Inferior parietal cortex (tissue), 1 donor: ENCODE results near the gene NAA10.
A peak's percentile ranks its signal among the peaks of the same experiment; 100 is the strongest.
"Not testable (repeated sequence)": the region's sequence is repeated elsewhere in the genome, so short reads cannot be mapped to it uniquely, and the experiment has no call there.

Source experiments
- DNase-seq: peaks from one replicate; pipeline ENCODE4 v3.0.0-alpha.2; 2016; ENCODE audit errors: extremely low spot score

The NAA10 gene

DNA sequence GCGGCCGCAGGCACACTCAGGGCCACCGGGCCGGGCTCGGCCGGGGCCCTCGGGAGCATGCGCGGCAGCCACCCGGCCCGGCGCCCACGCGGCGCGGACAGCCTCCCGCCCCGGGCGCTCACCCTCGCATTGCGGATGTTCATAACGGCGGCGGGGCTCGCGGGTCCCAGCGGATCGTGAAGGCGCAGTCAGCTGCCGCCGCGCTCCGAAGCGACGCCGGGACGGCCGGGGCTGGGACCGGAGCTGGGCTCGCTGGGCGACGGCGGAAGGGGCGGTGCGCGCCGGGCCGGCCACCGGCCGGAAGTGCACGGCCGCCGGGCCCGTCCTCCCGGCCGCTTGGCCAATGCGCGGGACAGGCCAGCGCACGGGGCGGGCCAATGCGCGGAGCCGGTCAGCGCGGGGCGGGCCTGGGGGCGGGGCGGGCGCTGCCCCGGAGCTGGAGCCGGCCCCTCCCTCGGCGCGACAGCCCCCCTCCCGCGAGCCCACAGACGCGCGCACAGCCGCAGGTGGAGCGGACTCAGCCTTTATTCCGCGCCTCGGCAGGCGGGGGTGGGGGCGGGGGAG is at the start of gene NAA10:
NAA10 (minus strand) TSS at position 276 of the 564 bp plus-strand sequence; CDS start at position 143, 133 bp downstream.
- peak; percentile 37 for DNase-seq

DNA sequence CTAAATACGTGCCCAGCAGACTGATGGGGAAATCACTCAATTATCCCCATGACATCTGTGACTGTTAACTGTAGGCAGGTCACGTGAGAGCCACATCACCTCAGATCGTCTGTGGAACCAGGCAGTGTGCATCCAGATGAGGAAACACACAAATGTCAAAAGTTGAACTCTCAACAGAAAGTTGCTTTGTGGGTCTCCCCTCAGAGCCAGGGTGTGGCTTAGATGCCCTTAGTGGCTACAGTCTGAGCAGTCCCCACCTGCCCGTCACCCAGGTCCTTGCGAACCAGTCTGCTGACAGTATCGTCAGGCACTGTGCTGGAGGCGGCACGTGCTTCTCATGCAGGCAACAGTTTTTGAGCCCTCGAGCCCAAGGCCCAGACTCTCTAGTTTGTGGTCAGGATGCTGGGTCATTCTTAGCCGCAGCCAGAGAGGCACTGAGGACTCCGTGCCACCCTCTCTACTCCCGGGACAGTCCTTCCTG is 48.5 kb upstream of the NAA10 start:
- DNase-seq: no peak

DNA sequence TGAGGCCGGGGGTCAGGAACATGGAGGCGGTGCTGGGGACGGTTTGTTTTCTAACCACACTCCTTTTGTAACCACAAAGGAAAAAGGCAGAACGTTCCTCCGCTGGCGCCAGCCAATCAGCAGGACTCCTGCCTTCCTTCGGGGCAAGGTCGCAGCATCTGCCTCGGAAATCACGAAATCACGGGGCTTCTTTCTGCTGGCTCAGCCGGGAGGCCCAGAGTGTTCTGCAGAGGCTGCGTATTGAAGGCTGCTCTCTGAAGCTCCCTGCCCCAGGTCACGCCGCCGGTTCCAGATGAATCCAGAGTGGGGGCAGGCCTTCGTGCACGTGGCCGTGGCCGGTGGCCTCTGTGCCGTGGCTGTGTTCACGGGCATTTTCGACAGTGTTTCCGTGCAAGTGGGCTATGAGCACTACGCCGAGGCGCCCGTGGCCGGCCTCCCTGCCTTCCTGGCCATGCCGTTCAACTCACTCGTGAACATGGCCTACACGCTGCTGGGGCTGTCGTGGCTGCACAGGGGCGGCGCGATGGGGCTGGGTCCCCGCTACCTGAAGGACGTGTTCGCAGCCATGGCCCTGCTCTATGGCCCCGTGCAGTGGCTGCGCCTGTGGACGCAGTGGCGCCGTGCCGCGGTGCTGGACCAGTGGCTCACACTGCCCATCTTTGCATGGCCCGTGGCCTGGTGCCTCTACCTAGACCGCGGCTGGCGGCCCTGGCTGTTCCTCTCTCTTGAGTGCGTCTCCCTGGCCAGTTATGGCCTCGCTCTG is 47.1 kb upstream of the NAA10 start:
- DNase-seq: no peak

DNA sequence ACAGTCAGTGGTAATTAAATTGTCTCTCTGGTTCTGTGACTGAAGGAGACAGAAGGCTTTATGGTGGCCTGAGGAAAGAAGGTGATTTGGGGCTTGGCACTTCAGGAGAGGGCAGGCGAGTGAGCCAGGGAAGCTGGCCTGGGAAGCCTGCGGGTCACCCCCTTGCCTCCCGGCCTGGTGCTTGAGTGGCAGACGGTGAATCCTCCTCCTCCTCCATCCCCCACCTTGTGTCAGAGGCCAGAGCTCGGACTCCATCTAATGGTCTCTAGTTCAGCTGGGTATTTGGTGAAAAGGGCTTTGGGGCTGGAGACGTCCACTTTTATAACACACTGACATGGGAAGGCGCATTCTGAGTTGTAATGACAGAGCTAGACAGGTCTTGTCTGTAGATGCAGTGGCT is 46.4 kb upstream of the NAA10 start:
- no peak for DNase-seq

DNA sequence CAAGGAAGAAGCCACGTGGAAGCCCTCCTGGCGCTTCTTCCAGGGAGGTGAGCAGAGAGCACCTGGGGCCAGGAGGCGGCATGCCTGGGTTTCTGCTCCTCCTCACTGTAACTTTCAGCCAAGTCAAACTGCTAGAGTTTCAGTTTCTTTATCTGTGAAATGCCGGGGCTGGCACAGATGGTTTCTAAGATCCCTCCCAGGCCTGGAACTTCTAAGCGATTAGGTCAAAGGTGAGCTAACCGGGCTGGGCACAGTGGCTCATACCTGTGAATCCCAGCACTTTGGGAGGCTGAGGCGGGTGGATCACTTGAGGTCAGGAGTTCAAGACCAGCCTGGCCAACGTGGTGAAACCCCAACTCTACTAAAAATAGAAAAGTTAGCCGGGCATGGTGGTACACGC is 45.6 kb upstream of the NAA10 start:
- DNase-seq: not testable (repeated sequence)

DNA sequence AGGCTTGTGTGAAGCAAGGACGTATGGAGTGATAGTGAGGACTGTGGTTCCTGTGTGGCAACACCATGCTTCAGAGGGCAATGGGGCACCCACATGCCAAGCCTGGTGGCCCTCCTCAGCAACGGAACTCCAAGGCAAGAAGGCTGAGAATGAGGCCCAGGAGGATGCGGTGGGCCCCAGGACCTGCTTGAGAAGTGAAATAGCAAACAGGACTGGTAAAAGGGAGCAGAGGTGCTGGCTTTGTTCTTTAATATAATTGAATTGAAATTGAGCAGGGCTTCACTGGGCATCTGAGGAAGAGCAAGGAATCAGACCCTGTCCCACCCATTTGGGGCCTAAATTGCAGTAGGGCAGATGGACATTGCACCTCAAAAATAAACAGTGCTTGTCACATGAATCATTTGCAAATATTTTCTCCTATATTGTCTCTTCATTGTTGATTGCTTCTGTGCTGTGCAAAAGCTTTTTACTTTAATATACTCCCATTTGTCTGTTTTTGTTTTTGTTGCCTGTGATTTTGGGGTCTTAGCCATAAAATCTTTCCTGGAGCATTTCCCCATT is 40.0 kb upstream of the NAA10 start:
- DNase-seq: no peak

DNA sequence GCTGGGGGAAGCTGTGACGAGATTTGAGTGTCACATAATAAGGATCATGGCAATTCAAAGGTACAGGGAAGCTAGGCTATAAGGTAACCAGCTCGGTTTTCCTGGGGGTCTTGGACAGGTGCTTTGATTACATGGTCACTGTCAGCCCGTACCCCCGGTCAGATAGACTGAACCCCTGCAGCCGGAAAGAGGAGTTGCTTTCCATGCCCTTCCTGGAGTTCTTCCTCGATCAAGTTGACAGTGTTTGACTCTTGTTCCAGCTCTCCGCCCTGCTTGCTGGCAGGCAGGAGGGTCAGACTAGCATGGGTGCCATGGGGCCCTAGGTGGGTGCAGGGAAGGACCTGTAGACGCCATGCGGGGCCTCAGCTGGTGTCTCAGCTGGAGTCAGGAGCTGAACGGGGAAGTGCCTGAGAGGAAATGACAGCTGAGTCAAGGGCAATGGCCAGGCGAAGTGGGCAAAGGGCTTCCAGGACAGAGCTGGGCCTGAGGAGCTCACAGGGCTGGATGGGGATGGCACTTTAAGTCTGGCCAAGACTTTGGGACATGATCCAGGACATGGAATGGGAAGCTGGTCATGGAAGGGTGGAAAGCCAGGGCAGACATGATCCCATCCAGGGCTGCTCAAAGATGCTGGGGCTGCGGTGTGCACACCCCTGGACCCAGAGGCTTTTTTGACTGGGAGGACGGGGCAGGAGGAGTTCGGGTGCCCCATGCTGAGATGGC is 39.3 kb upstream of the NAA10 start:
- DNase-seq: no peak

DNA sequence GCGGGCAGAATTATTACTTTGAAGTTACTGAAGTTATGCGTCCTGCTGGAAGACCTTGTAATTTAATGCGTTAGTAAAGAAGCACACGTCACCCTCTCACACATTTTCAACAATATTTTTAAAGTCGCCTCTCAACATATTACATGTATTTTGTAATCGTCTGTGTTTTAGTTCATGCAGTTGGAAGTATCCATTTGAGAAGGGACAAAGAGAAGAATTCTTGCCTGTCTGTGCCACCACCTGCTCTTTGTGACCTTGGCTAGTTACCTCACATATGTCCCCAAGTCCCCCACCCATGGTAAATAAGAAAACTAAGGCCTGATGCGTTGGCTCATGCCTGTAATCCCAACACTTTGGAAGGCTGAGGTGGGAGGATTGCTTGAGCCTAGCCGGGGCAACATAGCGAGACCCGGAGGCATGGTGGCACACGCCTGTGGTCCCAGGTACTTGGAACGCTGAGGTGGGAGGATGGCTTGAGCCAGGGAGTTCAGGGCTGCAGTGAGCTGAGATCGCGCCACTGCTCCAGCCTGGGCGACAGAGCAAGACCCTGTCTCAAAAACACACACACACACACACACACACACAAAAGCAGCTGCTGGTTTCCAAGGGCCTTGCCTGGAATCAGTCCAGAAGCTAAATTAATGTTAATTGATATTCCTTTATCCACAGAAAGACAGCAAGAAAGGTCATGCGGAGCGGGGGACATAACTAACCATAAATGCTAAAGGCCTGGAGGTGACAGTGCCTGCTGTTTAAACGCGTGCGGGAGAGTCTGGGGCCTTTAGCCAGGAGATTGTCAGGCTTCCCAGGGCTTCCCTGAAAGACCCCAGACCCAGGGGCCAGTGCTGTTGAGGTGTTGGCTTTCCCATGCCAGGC is 38.5 kb upstream of the NAA10 start:
- DNase-seq: no peak

DNA sequence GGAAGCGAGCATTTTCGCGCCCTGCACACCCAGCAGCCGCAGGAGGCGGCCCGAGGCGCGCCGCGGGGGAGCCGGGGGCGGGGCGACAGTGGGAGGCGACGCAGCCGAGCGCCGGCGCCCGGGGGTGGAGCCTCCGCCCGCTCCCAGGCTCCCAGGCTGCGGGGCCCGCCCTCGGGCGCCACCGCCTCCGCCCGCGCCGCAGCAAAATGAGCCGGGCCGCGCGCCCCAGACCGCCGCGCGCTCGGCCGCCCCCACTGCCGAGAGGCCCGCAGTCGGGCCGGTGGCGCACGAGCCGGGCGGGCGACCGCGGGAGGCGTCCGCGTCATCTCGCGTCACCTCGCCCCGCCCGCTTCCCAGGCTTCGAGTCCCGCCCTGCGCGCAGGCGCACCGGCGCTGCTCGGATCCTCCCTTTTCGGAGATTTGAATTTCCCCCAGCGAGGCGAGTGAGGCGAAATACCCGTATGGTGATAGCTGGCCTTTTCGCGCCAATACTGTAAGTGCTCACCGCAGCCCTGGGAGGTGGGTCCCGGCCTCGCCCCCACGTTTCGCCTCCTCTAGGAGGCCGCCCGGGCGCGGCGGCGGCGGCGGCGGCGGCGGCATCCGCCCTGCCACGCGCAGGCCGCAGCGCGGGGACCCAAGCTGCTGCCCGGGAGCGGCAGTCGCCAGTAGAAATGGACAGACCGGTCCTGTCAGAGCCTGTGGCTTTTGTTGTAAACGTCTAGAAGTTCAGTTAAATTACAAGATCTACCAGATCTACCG is 37.7 kb upstream of the NAA10 start, which contains the start of gene TMEM187:
TMEM187 (plus strand) TSS at position 387 of the 759 bp plus-strand sequence. CDS start 9,309 bp downstream, outside the sequence.
- peak; percentile 85 for DNase-seq

DNA sequence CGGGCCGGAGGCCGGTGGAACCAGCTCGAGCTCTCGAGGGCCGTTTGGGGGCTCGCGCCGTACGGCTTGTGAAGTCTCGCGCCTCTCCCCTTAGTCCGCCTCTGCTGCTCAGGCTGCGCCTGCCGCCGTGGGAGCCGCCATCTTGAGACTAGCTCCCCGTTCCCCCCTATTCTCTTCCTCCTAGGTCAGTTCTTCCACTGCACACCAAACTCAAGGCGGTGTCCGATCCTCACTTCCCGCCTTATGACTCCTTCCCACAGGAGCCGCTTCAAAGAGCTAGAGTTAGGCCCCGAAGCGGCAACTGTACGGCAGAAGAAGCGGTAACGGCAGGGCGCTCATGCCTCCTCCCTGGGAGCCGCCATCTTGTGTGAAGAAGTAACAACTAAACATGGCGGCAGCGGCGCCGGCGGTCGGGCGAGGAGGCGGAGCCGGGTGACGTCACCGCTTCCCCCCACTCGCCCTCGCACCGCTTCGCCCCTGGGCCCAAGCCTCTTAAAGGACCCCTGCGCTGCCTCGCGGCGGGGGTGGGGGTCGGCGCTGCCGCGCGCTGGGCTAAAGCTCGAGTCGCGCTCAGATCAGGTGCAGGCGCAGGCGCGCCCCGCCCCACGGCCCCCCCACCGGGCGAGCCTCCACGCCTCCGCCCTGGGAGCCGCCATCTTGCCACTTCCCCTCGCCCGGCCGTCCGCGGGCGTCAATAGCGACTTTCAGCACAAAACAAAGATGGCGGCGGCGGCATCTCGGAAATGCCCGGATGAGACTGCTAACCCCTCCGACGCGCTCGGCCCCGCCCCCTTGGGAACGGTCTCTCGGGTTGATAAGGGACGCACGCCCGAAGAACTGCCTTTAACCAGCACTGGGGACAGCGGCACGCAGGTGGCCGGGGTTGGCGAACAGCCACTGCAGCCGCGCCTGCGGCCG is 36.9 kb upstream of the NAA10 start, which contains the start of gene HCFC1:
HCFC1 (minus strand) TSS at position 369 of the 918 bp plus-strand sequence. CDS start 978 bp downstream, outside the sequence.
- peak; percentile 84 for DNase-seq

DNA sequence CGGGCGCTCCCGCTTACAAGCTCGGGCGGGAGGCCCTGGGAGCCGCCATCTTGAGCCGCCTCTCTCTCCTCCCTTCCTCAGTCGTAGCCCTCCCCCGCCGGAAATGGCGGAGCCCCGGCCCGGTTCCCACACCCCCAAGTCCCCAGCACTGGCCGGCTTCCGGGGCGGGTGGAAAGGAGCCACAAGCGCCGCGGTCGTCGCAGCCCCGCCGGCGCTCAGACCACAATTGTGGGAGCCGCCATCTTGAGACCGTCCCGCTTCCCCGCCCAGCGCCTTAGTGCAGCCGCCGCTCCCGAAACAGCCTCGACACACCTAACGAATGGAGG is 36.2 kb upstream of the NAA10 start:
- peak; percentile 71 for DNase-seq

DNA sequence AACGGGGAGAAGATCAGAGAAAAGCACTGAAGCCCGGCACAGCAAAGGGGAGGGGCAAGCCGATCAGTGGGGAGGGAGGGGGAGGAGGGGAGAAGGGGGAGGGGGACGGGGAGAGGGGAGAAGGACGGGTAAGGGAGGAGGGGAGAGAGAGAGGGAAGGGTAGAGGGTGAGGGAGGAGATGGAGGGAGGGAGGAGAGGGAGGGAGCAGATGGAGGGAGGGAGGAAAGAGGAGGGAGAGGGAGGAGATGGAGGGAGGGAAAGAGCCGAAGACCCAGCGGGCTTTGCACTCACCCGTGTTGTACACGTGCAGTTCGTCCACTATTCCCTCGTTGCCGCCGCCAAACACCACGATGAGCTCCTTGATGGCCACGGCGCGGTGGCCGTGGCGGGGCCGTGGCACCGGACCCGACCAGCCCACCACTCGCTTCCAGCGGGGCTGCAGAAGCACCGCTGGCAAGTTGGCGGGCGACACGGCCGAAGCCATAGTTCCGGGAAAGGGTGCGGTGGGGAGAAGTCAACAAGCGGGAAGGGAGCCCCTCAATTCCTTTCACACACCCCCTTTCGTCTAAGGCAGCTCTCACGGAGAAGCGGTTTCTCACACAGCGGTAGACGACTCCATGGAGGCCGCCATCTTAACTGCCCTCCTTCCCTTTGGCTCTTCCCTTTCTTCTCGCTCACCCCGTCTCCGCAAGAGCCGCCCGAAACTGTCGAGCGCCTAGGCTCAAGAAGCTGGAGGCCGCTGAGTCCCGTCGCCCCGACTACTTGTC is 35.7 kb upstream of the NAA10 start:
- peak; percentile 42 for DNase-seq

DNA sequence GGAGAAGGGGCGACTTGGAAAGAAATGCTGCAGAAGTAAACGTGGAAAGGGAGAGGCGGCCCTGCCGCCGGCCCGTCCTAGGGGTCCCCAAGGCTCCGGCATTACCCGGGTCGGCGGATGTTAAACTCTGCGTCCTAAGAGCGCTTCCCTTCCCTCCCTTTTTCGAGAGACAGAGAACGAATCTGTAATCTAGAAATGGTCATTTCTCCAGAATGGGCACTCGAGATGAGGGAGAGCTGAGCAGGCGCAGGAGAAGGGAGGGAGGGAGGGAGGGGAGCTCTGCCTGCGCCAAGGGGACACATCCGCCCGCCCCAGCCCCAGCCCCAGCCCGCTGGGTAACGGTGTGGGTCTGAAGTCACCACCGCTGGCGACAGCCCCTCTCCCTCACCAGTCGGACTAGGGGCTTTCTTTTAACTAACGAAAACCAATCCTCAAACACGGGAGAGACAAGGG is 35.1 kb upstream of the NAA10 start:
- peak; percentile 35 for DNase-seq

DNA sequence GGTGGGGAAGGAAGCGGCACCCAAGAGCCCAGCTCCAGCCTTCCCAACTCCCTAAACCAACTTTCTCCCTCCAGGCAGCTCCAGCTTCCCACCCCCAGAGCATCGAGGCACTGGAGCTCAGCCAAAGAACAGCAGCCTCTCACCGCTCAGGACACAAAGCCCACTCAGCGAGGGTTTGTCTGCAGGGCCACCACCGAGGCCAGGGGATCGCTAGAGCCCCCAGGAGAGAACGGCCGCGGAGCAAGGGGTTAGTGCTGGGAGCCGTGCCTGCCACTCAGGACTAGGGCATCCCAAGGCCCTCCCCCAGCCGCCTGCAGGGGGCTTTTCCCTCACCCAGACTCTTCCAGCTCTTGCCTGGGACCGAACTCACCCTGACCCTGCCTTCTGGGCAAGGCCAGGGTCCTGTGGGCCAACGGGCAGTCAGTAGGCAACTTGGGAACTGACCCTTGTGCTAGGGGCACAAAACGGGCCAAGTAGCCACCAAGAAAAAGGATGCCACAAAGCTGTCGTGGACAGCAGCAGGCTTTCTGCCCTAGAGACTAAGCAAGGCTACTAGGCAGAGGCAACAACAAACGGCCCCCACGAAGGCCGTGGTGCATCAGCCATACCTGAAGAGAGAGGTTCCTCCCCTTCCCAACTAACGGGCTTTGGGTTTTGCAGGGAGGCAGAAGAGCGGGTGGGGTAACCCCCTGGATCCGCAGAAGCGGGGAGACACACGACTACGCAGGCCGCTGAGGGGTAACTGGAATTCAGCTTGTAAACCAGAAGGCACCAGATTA is 34.5 kb upstream of the NAA10 start:
- DNase-seq: no peak

DNA sequence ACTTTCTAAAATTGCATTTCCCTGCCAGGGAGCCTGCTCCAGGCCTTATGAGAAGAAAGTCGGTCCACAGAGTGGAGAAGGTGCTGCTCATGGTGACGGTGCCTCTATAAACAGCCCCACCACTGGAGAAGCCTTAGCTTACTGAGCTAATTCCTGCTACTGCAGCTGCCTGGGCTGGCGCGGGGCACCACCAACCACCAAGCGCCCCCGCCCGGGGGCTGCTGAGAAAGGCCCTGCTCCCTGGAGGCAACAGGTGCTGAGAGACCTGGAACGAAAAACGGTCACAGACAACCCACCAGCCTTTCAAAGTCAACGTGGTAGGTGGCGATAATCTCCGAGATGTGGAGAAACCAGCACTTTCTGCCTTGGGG is 33.9 kb upstream of the NAA10 start:
- DNase-seq: no peak

DNA sequence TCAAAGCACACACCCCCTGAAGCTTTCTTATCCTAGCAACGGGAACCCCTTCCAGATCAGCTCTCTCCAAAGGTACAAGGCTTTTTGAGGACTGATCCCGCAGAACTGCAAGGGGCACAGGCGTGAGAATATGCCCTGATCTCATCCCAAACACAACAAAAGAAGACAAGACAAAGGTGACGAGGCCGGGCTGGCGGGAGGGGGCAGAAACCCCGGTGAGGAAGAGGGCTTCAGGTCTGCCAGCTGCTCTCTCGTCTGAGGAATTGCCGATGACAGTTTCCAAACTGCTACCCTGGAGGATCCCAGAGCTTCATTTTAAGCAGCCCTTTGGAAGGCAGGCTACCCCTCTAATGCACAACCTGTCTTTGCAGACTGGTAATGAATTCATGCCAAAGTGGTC is 33.4 kb upstream of the NAA10 start:
- no peak for DNase-seq

DNA sequence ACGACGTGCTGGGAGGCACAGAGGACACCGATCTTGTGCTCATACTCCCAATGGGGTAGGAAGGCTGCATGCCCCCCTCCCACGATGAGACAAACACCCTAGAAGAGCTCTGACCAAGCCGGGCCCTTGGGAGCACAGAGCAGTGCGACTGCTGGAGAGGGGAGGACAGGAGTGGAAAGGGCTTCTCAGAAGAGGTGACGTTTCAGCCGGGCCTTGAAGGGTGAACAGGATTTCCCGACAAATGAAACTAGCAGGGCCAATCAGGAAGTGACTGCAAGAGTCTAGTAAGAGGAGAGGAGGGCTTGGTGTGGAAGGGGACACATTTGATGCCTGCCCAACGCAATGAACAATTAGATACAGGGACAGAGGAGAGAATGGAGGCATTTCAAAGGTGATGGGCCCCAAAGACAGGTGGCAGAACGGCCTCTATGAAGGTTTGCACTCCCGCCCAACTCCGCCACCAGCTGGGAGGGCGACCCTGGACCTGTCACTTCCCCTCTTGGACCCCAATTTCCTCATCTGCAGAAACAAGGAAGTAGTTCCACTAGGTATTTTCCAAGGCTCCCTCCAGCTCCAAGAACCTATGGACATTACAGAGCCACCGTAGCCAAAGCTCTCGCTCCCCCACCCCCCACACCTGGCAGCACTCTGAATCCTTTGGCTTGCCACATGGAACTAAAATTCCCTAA is 32.8 kb upstream of the NAA10 start:
- no peak for DNase-seq
